Fibroblast of peridontal ligament (primary cell): Measurements from ENCODE around the gene ITGA5.
A peak's percentile ranks its signal among the peaks of the same experiment; 100 is the strongest.
"Not testable (repeated sequence)": the region's sequence is repeated elsewhere in the genome, so short reads cannot be mapped to it uniquely, and the experiment has no call there.

Experiments used
- DNase-seq: peaks from one replicate; pipeline ENCODE4 v3.0.0-alpha.2; 2010; ENCODE audit errors: extremely low read depth

ITGA5 gene

GRCh38 chr12:54371328-54372112 is 47.5 kb downstream of the ITGA5 start:
- peak; percentile 31 for DNase-seq

GRCh38 chr12:54370171-54370730 is 48.8 kb downstream of the ITGA5 start:
- DNase-seq = peak; percentile 76

GRCh38 chr12:54369597-54370131 is 49.4 kb downstream of the ITGA5 start:
- no peak for DNase-seq

- DNase-seq = peak; percentile 92
These were observed 50.1 kb downstream of the ITGA5 start for GRCh38 chr12:54368709-54369596.

GRCh38 chr12:54368025-54368708 is 50.9 kb downstream of the ITGA5 start:
- no peak for DNase-seq

- no peak for DNase-seq
These were observed 54.7 kb downstream of the ITGA5 start, which contains the start of gene GPR84 for GRCh38 chr12:54364413-54364812. Gene GPR84 (minus strand): TSS chr12:54364486. CDS start chr12:54363851, 635 bp downstream.

GRCh38 chr12:54363618-54364017 is 55.4 kb downstream of the ITGA5 start:
- DNase-seq = no peak

GRCh38 chr12:54363047-54363446 is 56.0 kb downstream of the ITGA5 start:
- DNase-seq = no peak

- DNase-seq = peak; percentile 80
These were observed 58.2 kb downstream of the ITGA5 start for GRCh38 chr12:54360717-54361456.

- DNase-seq = no peak
These were observed 59.2 kb downstream of the ITGA5 start for GRCh38 chr12:54359762-54360351.

GRCh38 chr12:54358945-54359761 is 59.9 kb downstream of the ITGA5 start:
- DNase-seq = peak; percentile 100

- peak; percentile 25 for DNase-seq
These were observed 60.7 kb downstream of the ITGA5 start for GRCh38 chr12:54358191-54358944.

- no peak for DNase-seq
These were observed 61.4 kb downstream of the ITGA5 start for GRCh38 chr12:54357506-54358190.

- no peak for DNase-seq
These were observed 62.1 kb downstream of the ITGA5 start for GRCh38 chr12:54356951-54357356.

GRCh38 chr12:54356228-54356627 is 62.8 kb downstream of the ITGA5 start:
- no peak for DNase-seq

- DNase-seq = no peak
These were observed 63.8 kb downstream of the ITGA5 start for GRCh38 chr12:54355104-54355815.

- not testable (repeated sequence) for DNase-seq
These were observed 64.8 kb downstream of the ITGA5 start for GRCh38 chr12:54354271-54354670.
